ENCODE results near the gene RANBP9. TPM values are rescaled to one million over a fixed set of nuclear protein-coding genes. Genes with fewer than 3 reads are reported as not detected.
A peak's percentile ranks its signal among the peaks of the same experiment; 100 is the strongest.

The RANBP9 gene
- total and polyA plus RNA-seq, 9 of the 15 experiments (the other 6 are each of a cell fraction or from before 2014, with no cell fraction given), result 27.5 to 130 (median 61.5) TPM

GRCh38 chr6:13574571-13575376, 136.9 kb downstream of the RANBP9 start, which contains the start of gene SIRT5 (continued):
- TF ChIP-seq GTF2F1 (IDR thresholded peaks at IDR 0.05; ENCODE audit: low read depth, low read length) (0 out of 2 replicates have a peak, but pooled peaks have one; percentile 19), PML (IDR thresholded peaks at IDR 0.05; ENCODE audit: low read length) (peak; percentile 77), PHF21A (IDR thresholded peaks at IDR 0.05; ENCODE audit: borderline replicate concordance, low read depth) (peak; percentile 61; the same call in 1 of the 2 replicates), HSF4 (CRISPR knock-in tag; IDR thresholded peaks at IDR 0.05; ENCODE audit: borderline replicate concordance) (no peak), ZFX (CRISPR knock-in tag; IDR thresholded peaks at IDR 0.05) (peak; percentile 95), ZBTB7A (IDR thresholded peaks at IDR 0.05; ENCODE audit: borderline replicate concordance, control insufficient read depth, low read depth, low read length) (peak; percentile 28), FUS (optimal IDR thresholded peaks at IDR 0.05; ENCODE audit: low read depth, low read length) (no peak), KDM4B (IDR thresholded peaks at IDR 0.05; ENCODE audit: borderline replicate concordance in 2 of 2, low read depth in 1 of 2) (no peak), E2F1 (CRISPR knock-in tag; IDR thresholded peaks at IDR 0.05) (no peak), CGGBP1 (CRISPR knock-in tag; IDR thresholded peaks at IDR 0.05) (peak; percentile 14; the same call in 1 of the 2 replicates), MECOM (CRISPR knock-in tag; IDR thresholded peaks at IDR 0.05) (no peak), THRAP3 (IDR thresholded peaks at IDR 0.05; ENCODE audit: borderline replicate concordance) (no peak), ZFP1 (CRISPR knock-in tag; IDR thresholded peaks at IDR 0.05) (no peak), BACH1 (tag; IDR thresholded peaks at IDR 0.05) (no peak), ZNF431 (CRISPR knock-in tag; IDR thresholded peaks at IDR 0.05) (no peak)
- TF ChIP-seq, protein P1, sequence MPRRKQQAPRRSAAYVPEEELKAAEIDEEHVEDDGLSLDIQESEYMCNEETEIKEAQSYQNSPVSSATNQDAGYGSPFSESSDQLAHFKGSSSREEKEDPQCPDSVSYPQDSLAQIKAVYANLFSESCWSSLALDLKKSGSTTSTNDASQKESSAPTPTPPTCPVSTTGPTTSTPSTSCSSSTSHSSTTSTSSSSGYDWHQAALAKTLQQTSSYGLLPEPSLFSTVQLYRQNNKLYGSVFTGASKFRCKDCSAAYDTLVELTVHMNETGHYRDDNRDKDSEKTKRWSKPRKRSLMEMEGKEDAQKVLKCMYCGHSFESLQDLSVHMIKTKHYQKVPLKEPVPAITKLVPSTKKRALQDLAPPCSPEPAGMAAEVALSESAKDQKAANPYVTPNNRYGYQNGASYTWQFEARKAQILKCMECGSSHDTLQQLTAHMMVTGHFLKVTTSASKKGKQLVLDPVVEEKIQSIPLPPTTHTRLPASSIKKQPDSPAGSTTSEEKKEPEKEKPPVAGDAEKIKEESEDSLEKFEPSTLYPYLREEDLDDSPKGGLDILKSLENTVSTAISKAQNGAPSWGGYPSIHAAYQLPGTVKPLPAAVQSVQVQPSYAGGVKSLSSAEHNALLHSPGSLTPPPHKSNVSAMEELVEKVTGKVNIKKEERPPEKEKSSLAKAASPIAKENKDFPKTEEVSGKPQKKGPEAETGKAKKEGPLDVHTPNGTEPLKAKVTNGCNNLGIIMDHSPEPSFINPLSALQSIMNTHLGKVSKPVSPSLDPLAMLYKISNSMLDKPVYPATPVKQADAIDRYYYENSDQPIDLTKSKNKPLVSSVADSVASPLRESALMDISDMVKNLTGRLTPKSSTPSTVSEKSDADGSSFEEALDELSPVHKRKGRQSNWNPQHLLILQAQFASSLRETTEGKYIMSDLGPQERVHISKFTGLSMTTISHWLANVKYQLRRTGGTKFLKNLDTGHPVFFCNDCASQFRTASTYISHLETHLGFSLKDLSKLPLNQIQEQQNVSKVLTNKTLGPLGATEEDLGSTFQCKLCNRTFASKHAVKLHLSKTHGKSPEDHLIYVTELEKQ (CRISPR knock-in tag; IDR thresholded peaks at IDR 0.05), result no peak
- TF ChIP-seq, protein P2, sequence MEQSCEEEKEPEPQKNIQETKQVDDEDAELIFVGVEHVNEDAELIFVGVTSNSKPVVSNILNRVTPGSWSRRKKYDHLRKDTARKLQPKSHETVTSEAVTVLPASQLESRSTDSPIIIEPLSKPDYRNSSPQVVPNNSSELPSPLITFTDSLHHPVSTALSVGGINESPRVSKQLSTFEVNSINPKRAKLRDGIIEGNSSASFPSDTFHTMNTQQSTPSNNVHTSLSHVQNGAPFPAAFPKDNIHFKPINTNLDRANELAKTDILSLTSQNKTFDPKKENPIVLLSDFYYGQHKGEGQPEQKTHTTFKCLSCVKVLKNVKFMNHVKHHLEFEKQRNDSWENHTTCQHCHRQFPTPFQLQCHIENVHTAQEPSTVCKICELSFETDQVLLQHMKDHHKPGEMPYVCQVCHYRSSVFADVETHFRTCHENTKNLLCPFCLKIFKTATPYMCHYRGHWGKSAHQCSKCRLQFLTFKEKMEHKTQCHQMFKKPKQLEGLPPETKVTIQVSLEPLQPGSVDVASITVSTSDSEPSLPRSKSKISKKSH (CRISPR knock-in tag; IDR thresholded peaks at IDR 0.05), result no peak

All from K562 (cell line).